HepG2 (cell line): ENCODE data around the gene CROT. TPM values are rescaled to one million over a fixed set of nuclear protein-coding genes. Genes with fewer than 3 reads are reported as not detected.

Experiments
- PITX1 ChIP-seq: sonication (generic); formaldehyde crosslinking; IDR thresholded peaks from 2 replicates; pipeline ENCODE4 v1.5.1; 2020; ENCODE audit warnings: mild to moderate bottlenecking, missing genetic modification reagents
- ZNF329 ChIP-seq: sonication (generic); formaldehyde crosslinking; IDR thresholded peaks from 2 replicates; pipeline ENCODE4 v1.9.0; 2021; ENCODE audit warnings: low read depth, mild to moderate bottlenecking, missing genetic modification reagents
- ZNF746 ChIP-seq: sonication (generic); formaldehyde crosslinking; IDR thresholded peaks from 2 replicates; pipeline ENCODE4 v1.8.0; 2022; ENCODE audit warnings: mild to moderate bottlenecking, missing genetic modification reagents
- polyA plus RNA-seq, 8 experiments: library from polyadenylated mRNA; depleted of rRNA in 3 of 8; stranded (reverse) in 7 of 8; unstranded in 1 of 8; fragments of >200 nt; fragmentation: Illumina TruSeq in 4 of 8; extraction: Trizol in 4 of 8; gene quantifications; 2 replicates each; pipeline versions ENCODE4 v1.2.1 to v1.2.3, GENCODE V29; 2011 to 2016; ENCODE audit warnings: low read depth in 4 of 8, missing spikeins in 1 of 8, mixed read lengths in 1 of 8; ENCODE audit not compliant: insufficient read depth in 1 of 8
- total RNA-seq, 5 experiments: library from RNA; depleted of rRNA; stranded (reverse); fragments of >200 nt; fragmentation: Illumina TruSeq; extraction: Trizol; gene quantifications; 2 replicates each; pipeline ENCODE4 v1.2.3, GENCODE V29; 2016; ENCODE audit warnings: low read depth in 1 of 5
- TF ChIP-seq, protein P1 (sequence below): sonication (generic); formaldehyde crosslinking; conservative IDR thresholded peaks from 2 replicates; pipeline ENCODE4 v1.4.0; 2020; ENCODE audit warnings: mild to moderate bottlenecking, missing genetic modification reagents, moderate library complexity
- TF ChIP-seq, protein P2 (sequence below): sonication (generic); formaldehyde crosslinking; IDR thresholded peaks from 2 replicates; pipeline ENCODE4 v1.4.0; 2020; ENCODE audit warnings: missing genetic modification reagents, borderline replicate concordance
- TF ChIP-seq, protein P3 (sequence below): sonication (generic); formaldehyde crosslinking; IDR thresholded peaks from 2 replicates; pipeline ENCODE4 v1.4.0; 2020; ENCODE audit warnings: mild to moderate bottlenecking, missing genetic modification reagents

Gene CROT
- total and polyA plus RNA-seq, 2 of the 13 experiments (the other 11 are each of a cell fraction or from before 2014, with no cell fraction given) = 5.0 to 13.7 TPM

DNA sequence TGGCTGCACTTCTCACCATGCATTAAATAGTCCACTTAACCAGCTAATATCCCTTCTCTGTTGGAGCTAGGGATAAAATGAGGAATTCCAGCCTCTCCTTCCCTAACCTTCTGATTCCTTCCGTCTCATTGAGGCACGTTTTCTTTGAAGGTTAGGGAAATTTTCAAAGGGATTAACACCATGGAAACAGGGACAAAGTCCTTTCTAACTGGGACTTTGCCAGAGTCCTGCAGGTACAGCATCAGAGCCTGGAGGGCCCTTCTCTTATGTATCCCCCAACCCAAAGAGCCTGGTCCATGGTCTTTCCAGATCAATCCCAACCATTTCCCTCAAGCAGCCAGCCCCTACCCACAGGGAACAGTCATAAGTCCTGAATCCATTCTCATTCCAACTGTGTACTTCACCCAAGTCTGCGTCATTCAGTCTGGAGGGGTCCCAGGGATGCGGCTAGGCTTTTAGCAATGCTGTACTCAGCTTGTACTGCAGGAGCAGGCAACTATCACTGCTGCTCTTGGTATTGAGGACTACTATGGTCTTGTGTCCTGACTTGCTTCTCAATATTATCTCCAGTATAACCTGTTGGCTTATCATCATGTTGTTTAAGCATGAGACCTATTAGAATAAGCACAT lies 34.6 kb upstream of the CROT start (continued):
- TF ChIP-seq, protein P1, sequence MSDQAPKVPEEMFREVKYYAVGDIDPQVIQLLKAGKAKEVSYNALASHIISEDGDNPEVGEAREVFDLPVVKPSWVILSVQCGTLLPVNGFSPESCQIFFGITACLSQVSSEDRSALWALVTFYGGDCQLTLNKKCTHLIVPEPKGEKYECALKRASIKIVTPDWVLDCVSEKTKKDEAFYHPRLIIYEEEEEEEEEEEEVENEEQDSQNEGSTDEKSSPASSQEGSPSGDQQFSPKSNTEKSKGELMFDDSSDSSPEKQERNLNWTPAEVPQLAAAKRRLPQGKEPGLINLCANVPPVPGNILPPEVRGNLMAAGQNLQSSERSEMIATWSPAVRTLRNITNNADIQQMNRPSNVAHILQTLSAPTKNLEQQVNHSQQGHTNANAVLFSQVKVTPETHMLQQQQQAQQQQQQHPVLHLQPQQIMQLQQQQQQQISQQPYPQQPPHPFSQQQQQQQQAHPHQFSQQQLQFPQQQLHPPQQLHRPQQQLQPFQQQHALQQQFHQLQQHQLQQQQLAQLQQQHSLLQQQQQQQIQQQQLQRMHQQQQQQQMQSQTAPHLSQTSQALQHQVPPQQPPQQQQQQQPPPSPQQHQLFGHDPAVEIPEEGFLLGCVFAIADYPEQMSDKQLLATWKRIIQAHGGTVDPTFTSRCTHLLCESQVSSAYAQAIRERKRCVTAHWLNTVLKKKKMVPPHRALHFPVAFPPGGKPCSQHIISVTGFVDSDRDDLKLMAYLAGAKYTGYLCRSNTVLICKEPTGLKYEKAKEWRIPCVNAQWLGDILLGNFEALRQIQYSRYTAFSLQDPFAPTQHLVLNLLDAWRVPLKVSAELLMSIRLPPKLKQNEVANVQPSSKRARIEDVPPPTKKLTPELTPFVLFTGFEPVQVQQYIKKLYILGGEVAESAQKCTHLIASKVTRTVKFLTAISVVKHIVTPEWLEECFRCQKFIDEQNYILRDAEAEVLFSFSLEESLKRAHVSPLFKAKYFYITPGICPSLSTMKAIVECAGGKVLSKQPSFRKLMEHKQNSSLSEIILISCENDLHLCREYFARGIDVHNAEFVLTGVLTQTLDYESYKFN (CRISPR knock-in tag) = peak; percentile 78
- TF ChIP-seq, protein P2, sequence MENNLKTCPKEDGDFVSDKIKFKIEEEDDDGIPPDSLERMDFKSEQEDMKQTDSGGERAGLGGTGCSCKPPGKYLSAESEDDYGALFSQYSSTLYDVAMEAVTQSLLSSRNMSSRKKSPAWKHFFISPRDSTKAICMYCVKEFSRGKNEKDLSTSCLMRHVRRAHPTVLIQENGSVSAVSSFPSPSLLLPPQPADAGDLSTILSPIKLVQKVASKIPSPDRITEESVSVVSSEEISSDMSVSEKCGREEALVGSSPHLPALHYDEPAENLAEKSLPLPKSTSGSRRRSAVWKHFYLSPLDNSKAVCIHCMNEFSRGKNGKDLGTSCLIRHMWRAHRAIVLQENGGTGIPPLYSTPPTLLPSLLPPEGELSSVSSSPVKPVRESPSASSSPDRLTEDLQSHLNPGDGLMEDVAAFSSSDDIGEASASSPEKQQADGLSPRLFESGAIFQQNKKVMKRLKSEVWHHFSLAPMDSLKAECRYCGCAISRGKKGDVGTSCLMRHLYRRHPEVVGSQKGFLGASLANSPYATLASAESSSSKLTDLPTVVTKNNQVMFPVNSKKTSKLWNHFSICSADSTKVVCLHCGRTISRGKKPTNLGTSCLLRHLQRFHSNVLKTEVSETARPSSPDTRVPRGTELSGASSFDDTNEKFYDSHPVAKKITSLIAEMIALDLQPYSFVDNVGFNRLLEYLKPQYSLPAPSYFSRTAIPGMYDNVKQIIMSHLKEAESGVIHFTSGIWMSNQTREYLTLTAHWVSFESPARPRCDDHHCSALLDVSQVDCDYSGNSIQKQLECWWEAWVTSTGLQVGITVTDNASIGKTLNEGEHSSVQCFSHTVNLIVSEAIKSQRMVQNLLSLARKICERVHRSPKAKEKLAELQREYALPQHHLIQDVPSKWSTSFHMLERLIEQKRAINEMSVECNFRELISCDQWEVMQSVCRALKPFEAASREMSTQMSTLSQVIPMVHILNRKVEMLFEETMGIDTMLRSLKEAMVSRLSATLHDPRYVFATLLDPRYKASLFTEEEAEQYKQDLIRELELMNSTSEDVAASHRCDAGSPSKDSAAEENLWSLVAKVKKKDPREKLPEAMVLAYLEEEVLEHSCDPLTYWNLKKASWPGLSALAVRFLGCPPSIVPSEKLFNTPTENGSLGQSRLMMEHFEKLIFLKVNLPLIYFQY (CRISPR knock-in tag) = no peak
- TF ChIP-seq ZNF746 (CRISPR knock-in tag) = no peak
- TF ChIP-seq PITX1 (CRISPR knock-in tag) = peak; percentile 77
- TF ChIP-seq, protein P3, sequence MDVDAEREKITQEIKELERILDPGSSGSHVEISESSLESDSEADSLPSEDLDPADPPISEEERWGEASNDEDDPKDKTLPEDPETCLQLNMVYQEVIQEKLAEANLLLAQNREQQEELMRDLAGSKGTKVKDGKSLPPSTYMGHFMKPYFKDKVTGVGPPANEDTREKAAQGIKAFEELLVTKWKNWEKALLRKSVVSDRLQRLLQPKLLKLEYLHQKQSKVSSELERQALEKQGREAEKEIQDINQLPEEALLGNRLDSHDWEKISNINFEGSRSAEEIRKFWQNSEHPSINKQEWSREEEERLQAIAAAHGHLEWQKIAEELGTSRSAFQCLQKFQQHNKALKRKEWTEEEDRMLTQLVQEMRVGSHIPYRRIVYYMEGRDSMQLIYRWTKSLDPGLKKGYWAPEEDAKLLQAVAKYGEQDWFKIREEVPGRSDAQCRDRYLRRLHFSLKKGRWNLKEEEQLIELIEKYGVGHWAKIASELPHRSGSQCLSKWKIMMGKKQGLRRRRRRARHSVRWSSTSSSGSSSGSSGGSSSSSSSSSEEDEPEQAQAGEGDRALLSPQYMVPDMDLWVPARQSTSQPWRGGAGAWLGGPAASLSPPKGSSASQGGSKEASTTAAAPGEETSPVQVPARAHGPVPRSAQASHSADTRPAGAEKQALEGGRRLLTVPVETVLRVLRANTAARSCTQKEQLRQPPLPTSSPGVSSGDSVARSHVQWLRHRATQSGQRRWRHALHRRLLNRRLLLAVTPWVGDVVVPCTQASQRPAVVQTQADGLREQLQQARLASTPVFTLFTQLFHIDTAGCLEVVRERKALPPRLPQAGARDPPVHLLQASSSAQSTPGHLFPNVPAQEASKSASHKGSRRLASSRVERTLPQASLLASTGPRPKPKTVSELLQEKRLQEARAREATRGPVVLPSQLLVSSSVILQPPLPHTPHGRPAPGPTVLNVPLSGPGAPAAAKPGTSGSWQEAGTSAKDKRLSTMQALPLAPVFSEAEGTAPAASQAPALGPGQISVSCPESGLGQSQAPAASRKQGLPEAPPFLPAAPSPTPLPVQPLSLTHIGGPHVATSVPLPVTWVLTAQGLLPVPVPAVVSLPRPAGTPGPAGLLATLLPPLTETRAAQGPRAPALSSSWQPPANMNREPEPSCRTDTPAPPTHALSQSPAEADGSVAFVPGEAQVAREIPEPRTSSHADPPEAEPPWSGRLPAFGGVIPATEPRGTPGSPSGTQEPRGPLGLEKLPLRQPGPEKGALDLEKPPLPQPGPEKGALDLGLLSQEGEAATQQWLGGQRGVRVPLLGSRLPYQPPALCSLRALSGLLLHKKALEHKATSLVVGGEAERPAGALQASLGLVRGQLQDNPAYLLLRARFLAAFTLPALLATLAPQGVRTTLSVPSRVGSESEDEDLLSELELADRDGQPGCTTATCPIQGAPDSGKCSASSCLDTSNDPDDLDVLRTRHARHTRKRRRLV = no peak
- TF ChIP-seq ZNF329 (CRISPR knock-in tag) = no peak
